ENCODE data around the gene TFB1M.
A peak's percentile ranks its signal among the peaks of the same experiment; 100 is the strongest.

The TFB1M gene

DNA sequence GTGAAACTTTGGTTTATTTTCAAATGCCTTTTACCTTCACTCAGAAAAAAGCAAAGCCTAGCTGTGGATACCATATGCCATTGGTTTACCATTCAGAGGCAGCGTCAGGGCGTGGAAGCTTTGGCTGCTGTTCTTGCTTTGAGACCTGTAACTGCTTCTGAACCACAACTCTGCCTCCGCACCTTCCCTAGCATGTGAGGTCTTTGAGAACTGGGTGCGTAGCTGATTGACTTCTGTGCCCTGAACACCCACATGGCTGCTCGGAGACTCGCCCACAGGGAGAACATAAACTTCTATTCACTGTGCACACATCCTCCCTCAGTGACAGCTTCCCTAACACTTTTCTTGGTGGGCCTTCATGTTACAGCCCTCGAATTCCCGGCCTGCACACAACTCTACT is 61.7 kb downstream of the TFB1M start:
- TF ChIP-seq, protein P1, sequence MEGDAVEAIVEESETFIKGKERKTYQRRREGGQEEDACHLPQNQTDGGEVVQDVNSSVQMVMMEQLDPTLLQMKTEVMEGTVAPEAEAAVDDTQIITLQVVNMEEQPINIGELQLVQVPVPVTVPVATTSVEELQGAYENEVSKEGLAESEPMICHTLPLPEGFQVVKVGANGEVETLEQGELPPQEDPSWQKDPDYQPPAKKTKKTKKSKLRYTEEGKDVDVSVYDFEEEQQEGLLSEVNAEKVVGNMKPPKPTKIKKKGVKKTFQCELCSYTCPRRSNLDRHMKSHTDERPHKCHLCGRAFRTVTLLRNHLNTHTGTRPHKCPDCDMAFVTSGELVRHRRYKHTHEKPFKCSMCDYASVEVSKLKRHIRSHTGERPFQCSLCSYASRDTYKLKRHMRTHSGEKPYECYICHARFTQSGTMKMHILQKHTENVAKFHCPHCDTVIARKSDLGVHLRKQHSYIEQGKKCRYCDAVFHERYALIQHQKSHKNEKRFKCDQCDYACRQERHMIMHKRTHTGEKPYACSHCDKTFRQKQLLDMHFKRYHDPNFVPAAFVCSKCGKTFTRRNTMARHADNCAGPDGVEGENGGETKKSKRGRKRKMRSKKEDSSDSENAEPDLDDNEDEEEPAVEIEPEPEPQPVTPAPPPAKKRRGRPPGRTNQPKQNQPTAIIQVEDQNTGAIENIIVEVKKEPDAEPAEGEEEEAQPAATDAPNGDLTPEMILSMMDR (IDR thresholded peaks at IDR 0.05; ENCODE audit: extremely low read depth, missing control alignments), result no peak
- DNase-seq (ENCODE audit: low spot score), result no peak

DNA sequence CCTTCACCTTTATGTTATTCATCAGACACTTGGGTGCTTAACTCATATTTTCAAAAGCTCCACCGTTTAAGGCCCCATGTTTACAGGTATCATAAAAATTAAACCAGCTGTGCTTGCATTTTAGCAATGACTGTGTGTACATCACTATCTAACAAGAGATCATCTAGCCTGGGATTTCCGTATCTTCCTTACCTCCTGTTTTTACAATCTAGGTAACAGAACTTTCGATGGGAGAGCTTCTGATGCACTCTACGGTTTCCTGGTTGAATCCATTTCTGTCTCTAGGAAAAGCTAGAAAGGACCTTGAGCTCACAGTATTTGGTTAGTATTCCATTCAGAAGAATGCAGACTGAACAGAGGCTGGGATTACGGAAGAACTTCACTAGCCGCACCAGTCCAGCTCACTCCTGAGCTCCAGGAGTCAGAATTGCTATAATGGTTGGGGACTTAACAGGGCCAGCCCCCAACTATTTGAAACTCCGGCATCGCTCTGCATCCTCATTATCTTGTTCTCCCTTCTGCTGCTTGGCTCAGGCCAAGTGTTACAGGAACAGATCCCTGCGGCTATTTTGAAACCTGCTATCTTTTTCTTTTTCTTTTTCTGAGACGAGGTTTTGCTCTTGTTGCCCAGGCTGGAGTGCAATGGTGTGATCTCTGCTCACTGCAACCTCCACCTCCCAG is 63.4 kb downstream of the TFB1M start:
- no peak for DNase-seq (ENCODE audit: low spot score)
- TF ChIP-seq, protein P1 (IDR thresholded peaks at IDR 0.05; ENCODE audit: extremely low read depth, missing control alignments), result no peak

DNA sequence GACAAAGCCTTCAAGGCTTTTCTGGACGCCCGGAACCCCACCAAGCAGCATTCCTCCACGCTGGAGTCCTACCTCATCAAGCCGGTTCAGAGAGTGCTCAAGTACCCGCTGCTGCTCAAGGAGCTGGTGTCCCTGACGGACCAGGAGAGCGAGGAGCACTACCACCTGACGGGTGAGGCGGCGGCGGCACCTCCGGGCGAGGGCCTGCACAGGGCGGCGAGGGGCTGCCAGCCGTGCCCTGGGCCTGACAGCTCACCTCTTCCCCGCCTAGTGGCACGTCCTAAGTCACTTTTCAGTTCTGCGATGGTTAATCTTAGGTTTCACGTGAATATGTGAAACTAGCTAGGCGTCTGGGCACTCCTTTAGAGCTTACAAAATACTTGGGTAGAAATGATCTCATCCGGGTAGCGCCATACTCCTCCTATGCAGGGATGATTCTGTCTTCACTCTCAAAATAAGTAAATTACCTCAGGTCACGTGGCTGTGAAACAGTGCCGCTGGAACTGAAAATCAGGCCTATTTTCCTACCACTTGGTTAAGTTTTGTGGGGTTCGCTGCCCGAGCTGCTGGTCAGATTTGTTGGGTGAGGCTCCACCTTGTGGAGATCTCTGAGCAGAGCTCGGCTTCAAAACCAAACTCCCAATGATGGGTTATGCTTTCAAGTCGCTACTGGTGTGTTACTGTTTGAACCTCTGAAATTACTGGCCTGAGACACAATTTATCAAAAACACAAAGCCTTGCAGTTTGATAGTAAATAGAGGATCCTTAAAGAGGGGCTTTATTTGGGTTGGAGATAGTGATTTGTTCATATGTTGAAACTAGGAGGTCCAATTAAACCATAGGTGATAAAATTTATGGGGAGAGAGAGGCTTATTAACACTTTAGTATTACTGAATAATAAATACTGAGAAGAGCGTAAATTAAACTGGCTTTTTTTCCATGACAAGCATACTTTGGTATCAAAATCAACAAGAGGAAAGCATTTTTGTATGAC is 66.0 kb downstream of the TFB1M start:
- TF ChIP-seq, protein P1 (IDR thresholded peaks at IDR 0.05; ENCODE audit: extremely low read depth, missing control alignments), result no peak
- peak; percentile 66 for DNase-seq (ENCODE audit: low spot score)

DNA sequence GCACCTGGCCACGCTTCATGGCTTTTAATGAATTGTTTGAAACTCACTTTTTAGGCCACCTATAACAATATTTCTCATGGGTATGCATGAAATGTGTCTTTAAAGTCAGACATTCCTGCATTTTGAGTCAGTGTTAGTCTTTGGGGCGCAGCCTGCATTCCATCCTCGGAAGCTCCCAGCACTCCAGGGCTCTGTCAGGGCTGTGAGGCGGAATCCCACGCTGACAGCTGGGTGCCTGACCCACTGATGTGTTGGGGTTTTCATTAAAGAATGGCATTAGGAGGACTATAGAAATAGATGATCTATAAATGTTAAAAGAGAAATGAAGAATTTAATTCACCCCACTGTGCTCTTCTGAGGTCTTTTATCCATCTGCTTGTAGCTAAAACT is 66.7 kb downstream of the TFB1M start:
- DNase-seq (ENCODE audit: low spot score), result no peak
- TF ChIP-seq, protein P1 (IDR thresholded peaks at IDR 0.05; ENCODE audit: extremely low read depth, missing control alignments), result no peak

DNA sequence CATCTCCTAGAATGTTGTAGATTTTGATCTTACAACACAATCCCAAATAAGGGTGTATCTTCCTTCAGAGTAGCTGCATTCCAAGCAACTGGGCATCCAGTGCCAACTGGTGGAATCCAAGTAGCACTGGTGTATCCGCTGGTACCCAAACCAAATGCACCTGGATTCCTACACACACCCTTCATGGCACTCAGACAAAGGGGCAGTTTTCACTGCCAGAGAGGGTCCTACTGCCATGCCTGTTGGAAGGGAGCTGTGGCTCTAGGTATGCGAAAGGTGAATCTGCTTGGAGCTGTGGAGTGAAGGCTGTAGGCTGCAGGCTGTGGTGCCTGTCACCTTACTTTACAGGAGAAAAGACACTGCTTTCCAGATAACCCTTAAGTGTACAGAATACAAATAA is 67.5 kb downstream of the TFB1M start:
- TF ChIP-seq, protein P1 (IDR thresholded peaks at IDR 0.05; ENCODE audit: extremely low read depth, missing control alignments), result no peak
- no peak for DNase-seq (ENCODE audit: low spot score)

DNA sequence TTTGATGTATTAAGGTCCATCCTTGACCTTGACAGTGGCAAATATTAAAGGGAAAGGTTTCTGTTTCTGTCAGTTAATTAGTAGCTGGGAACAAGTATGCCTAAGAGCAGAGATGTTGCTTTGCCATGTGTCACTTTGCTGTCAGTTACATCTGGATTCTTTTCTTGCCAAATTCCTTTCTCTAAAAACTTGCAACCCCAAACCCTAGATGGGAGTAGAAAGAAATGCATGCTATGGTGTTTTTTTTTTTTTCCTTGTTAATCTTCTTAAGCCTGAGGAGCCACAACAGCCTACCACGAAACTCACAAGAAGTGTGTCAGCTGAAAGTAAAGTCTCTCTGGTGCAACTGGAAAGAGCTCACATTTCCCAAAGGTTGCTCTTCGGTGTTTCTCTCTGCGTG is 68.5 kb downstream of the TFB1M start:
- TF ChIP-seq, protein P1 (IDR thresholded peaks at IDR 0.05; ENCODE audit: extremely low read depth, missing control alignments), result no peak
- no peak for DNase-seq (ENCODE audit: low spot score)

DNA sequence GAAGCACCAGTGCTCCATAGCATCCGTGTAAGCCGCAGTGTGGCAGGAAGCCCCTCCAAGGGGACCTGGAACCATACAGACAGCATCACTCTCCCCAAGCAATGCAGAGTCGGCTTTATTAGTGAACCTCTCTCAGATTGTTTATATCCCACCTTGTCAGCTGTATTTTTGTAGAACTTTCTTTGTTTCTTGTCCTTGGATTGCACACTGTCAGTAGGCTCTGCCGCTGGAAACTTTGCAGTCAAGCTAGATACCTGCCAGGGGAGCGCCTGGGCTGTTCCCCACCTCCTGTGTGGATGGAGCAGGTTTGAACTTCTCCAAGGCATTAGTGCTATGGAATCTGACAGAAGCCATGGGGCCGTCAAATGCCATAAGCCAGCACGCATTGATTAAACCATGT is 69.1 kb downstream of the TFB1M start:
- TF ChIP-seq, protein P1 (IDR thresholded peaks at IDR 0.05; ENCODE audit: extremely low read depth, missing control alignments), result no peak
- DNase-seq (ENCODE audit: low spot score), result no peak

Measured in GM20000 (cell line).